CD4-positive, alpha-beta T cell treated with Interleukin-15 for 1 hour (primary cell): ENCODE measurements around the gene ZMYM4.

Experiments used
- DNase-seq: peaks from one replicate; pipeline ENCODE4 v3.0.0-alpha.2; 2020

The ZMYM4 gene

DNA sequence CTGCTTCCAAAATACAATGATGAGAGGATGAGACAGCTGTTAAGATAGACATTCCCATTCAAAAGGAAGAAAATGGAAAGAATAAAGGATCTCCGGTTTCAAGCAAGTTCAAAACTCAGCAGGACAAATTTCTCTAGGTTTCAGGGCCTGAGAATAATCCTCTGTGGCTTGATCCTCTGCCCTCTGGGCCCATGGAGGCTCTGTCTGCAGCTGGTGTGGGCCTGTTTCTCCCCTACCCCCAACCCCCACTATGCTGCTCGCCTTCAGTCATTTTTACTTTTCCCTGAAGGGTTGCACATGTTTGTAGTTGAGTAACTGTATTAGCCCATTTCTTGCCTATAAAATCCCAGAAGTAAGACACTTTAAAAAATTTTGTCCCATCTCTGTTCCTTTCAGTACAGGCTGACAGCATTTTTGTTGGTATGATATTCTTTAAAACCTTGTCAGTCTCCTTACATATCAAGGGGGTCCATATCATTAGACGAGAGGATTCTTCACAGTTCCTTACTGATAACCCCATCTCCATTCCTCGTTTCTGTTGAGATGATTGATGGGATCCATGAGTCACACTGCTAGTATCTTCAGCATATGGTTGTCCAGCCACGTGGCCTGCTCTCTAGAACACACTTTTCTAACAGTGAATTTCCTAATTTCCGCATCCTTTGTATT lies 10.5 kb downstream of the ZMYM4 start:
- DNase-seq: no peak

DNA sequence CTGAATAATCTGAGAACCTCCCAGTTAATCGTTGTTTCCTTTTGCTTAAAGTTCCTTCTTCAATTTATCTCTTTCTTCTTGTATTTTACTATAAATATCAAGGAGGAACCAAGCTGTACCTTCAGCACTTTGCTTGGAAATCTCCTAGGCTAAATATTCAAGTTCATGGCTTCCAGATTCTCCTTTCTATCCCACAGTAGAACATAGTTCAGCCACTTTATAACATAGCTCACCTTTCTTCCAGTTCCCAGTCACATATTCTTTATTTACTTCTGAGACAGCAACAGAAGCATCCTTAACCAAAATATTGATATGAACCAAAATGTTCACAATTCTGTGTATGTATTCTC lies 11.0 kb downstream of the ZMYM4 start:
- no peak for DNase-seq

DNA sequence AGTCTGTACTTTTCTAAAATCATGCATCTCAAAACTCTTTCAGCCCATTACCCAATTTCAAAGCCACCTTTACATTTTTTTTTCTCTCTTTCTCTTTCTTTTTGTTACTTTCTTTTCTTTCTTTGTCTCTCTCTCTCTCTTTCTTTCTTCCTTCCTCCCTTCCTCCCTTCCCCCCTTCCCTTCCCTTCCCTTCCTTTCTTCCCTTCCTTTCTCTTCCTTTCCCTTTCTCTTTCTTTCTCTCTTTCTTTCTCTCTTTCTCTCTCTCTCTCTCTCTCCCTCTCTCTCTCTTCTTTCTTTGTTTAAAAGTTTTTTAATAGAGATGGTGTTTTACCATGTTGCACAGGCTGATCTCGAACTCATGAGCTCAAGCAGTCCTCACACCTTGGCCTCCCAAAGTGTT lies 11.5 kb downstream of the ZMYM4 start:
- no peak for DNase-seq

DNA sequence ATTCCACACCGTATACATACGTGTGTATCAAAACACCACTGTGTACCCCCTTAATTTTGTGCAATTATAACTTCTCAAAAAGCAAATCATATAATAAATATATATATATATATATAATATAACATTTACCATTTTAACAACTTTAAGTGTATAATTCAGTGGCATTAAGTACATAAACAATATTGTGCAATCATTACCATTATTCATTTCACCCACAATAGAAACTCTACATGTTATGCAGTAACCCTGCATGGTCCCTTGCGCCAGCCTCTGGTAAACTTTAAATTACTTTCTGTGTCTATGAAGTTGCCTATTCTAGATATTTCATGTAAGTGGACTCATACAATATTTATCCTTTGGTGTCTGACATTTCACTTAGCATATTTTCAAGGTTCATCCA lies 13.1 kb downstream of the ZMYM4 start:
- no peak for DNase-seq

DNA sequence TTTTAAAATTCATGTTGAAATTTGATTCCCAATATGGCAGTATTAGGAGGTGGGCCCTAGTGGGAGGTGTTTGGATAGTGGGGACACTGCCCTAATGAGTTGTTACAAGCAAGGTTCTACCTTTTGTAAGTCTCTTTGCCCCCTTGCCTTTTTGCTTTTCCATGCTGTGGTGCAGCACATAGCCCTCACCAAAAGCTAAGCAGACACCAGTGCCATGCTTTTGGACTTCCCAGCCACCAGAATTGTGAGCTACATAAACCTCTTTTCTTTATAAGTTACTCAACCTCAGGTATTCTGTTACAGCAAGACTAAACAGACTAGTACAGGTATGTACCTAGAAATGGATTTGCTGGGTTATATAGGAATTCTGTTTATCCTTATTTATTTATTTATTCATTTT lies 13.7 kb downstream of the ZMYM4 start:
- DNase-seq: no peak

DNA sequence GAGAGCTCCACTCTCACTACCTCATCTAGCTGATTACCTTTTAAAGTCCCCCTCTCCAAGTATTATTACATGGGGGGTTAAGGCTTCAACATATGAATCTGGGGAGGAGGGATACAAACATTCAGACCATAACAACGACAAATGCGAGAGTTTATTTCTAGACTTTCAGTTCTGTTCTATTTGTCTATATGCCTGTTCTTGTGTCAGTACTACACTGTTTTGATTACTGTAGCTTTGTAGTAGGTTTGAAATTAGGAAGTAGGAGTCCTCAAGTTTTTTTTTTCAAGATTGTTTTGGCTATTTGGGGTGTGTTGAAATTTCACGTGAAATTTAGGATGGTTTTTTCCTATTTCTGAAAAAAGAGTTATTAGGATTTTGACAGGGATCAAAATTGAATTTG lies 16.3 kb downstream of the ZMYM4 start:
- no peak for DNase-seq

DNA sequence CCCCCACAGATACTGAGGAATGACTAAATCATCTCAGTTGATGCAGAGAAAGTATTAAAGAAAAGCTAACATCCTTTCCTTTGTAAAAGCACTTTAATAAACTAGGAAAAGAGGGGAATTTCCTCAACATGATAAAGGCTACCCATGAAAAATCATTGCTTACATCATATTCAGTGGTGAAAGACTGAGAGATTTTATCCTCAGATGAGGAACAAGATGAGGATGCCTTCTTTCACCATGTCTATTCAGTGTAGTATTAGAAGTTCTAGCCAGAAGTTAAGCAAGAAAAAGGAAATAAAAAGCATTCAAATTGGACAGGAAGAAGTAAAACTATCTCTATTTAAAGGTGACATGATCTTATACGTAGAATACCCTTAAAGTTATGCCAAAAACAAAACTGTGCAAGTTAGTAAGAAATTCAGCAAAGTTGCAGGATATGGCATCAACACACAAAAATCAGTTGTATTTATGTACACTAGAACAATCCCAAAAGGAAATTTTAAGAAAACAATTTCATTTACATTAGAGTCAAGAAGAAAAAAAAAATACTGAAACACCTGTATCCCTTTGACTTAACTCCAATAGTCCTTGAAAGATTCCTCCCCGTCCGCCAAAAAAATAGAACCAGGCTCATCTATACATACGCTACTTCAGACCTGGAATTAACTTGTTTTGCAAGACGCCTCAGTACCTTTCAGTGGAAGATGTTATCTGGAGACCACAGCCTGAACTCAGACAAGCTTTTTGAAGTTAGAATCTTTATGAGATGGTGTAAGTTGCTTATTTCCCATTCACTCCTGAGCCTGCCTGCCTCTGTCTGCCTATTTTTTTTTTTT lies 17.5 kb downstream of the ZMYM4 start:
- no peak for DNase-seq

DNA sequence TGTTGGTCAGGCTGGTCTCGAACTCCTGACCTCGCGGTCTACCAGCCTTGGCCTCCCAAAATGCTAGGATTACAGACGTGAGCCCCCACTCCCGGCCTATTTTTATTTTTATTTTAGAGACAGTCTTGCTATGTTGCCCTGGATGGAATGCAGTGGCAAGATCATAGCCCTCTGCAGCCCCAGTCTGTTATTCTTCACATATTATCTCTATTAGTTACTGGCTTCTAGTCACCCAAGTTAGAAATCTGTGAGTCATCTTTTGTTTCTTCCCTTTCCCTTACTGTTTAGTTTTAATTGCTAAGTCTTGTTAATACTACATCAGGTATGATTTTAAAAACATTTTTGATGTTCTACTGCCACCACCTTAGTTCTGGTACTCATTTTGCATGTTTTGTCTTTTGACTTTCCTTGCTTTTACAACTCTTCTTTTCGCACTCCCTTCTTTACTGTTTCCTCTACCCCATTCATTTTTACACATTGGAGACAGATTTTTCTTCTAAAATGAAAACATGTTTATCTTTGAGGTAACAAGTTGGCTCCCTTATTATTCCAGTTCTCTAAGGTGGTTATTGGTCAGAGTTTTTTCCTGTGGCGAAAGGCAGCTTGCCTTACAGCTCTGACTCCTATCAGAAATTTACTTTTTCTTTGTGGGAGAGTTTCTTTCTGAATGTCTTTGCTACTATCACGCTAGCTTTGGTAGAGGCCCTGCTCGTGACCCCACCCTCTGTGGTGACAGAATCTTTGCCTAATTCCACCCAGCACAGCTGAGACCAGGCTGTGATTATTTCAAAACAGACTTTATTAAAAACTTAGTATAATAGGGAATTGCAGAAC lies 19.5 kb downstream of the ZMYM4 start:
- DNase-seq: no peak

DNA sequence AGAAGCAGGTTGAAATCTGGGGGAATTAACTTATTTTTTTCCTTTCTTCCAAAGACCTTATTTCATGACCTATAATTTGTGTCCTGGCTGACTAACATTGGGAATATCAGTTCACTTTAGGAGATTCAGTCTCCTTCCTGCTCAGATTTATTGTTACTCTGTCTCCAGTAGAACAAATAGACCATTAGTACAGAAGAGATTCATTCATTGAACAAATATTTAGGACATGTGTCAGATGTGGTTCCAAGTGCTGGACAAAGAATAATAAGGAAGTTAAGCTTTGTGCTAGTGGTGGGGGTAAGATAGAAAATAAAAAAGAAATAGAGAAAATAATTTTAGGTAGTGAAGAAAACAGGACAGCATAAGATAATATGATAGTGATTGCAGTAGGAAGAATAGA lies 20.3 kb downstream of the ZMYM4 start:
- DNase-seq: no peak

DNA sequence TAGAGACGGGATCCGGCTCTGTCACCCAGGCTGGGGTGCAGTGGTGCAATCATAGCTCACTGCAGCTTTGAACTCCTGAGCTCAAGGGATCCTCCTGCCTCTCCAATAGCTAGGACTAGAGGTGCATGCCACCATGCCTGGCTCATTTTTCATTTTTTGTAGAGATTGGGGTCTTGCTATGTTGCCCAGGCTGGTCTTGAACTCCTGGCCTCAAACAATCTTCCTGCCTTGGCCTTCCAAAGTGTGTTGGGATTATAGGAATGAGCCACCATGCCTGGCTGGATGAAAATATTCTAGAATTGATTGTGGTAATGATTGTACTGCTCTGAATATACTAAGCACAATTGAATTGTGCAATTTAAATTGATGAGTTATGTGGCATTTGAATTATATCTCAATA lies 21.9 kb downstream of the ZMYM4 start:
- DNase-seq: no peak

DNA sequence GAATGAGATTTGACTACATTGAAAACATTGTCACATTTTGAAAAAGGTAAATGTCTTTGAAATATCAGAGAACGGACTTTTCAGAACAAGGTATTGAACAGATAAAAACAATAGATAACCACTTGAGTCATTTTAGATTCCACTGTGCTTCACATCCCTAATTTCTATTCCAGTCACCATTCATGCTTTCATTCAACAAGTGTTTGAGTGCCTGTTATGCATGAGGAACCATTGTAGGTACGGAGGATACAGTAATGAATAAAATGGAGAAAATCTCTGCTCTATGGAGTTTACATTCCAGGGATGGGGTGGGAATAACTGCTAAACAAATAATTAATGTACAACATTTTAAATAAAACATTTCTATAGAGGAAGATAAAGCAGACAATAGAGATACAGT lies 26.3 kb downstream of the ZMYM4 start:
- no peak for DNase-seq

DNA sequence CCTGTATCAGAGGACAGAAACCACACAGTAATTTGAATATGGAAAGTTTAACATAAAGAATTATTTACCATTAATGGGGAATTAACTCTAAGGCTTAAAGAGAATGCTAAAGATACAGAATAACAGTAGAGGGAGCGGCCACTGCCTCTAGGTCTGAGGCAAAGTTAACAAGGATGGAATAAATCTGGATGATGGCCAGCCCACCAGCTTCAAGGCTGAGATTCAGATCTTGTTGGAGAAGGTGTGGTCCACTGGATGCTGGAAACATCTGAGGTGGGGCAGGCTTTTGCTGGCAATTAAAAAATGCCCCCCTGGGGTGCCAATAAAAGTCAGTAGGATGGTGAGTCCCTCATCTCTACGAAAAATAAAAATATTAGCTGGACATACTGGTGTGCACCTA lies 29.4 kb downstream of the ZMYM4 start:
- no peak for DNase-seq

DNA sequence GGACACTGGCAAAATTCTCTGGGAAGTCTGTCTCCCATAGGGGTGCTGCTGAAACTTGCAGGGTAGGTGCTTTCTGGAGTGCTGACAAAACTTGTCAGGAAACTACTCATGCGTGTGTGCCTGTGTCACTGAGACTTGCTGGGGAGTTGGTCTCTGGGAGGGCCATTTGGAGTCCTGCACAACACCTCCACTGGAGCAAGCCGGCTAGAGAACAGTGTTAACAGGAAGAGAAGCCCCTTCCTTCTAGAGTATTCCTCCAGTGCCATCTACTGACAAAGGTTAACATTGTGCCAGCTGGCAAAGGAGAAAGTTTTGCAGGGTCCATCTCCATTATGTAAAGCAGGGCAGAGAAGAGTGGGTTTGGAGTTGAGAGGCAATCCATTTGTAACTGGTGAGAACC lies 30.0 kb downstream of the ZMYM4 start:
- DNase-seq: peak; percentile 35

DNA sequence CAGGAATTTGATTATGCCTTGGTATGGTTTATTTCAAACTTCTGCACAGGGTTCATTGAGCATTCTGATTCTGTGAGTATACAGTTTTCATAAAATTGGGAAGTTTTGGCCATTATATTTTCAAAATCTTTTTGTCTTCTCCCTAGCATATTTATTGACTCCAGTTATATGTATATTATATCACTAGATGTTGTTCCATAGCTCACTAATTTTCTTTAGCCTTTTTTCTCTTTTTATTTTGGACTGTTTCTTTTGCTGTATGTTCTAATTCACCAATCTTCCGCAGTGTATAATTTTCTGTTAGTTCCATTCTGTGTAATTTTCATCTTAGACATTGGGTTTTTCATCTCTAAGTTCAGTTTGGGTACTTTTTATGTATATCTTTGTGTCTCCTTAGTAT lies 31.9 kb downstream of the ZMYM4 start:
- DNase-seq: no peak

DNA sequence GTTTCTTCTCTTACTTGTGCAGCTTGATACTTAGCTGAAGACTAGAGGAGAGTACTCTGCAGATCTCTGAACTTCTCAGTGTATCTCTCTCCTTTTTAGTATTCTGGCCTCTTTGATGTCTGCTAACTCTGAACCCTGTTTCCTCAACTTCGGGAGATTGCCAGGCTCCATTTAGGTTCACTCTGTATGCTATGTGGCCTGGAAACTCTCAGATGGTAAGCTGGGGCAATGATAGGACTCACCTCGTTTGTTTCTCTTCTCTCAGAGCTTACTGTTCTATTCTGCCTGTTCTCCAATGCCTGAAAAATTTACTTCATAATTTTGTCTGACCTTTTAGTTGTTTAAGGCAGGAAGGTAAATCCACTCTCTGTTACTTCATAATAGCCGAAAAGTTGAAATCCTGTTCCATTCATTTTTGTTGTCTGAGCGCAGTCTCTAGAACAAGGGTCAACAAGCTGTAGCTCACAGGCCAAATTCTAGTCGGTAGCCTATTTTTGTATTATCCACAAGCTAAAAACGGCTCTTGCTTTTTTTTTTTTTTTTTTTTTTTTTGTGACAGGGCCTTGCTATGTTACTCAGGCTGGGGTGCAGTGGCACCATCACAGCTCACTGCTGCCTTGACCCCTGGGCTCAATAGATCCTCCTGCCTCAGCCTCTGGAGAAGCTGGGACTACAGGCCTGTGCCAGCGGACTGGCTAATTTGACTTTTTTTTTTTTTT lies 33.3 kb downstream of the ZMYM4 start:
- no peak for DNase-seq

DNA sequence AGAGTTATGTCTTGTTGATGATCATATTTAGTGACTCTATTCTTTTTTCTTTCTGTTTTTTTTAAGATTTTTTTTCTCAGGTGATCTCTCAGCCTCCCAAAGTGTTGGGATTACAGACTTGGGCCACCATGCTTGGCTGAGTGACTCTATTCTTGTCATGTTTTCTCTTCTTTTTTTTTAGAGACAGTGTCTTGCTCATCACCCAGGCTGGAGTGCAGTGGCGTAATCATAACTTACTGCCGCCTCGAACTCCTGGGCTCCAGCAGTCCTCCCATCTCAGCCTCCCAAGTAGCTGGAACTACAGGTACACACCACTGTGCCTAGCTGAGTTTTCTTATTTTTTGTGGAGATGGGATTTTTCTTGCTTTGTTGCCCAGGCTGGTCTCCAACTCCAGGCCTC lies 36.9 kb downstream of the ZMYM4 start:
- DNase-seq: no peak

DNA sequence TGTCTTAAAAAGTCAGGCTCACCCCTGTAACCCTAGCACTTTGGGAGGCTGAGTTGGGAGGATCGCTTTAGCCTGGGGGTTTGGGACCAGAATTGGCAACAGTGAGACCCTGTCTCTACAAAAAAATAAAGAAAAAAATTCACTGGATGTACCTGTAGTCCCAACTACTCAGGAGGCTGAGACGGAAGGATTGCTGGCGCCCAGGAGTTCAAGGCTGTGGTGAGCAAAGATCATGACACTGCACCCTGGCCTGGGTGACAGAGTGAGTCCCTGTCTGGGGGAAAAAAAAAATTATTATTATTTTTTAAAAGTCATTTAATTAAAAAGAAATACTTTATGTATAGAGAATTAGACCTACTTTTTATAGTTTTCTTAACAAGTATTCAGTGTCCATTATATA lies 47.1 kb downstream of the ZMYM4 start:
- DNase-seq: no peak

DNA sequence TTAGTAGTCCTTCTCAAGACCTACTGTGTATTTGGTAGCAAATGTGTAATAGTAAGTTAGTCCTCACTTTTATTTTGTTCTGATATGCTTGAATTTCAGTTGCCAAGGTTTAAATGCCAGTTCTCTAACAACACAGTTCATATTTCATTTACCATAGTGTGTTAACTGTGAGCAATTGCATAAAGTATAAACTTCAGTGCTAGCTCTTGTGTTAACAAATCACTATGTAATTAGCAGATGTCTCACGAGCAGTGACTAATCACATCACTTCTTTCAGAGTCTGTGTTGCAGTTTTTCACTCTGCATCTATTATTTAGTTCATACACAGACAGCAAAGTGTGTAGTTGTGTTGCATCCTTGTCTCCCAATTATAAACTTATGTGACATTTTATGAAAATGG lies 47.8 kb downstream of the ZMYM4 start:
- no peak for DNase-seq

DNA sequence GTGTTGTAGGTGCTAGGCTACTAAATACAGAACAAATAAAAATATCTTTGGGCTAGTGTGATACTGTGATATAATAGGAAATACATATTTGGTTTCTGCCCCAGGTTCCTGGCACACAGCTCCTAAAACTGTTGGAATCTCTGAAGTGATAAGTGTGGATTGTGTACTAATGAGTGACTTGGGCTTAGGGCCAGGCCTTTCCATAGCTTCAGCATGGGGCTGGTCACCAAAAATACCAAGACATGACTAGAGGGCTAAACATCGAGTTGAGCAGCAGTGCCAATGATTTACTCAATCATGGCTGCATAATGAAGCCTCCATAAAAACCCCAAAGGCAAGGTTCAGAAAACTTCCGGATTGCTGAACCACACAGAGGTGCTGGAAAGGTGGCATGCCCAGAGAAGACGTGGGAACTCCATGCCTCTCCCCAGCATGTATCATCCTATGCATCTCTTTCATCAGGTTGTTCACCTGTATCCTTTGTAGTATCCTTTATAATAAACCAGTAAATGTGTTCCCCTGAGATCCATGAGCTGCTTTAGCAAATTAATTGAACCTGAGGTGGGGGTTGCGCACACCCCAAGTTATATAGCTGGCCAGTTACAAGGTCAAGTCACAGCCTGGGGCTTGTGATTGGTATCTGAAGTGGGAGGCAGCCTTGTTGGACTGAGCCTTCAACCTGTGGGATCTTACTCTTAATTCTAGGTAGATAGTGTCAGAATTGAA lies 51.6 kb downstream of the ZMYM4 start:
- no peak for DNase-seq

DNA sequence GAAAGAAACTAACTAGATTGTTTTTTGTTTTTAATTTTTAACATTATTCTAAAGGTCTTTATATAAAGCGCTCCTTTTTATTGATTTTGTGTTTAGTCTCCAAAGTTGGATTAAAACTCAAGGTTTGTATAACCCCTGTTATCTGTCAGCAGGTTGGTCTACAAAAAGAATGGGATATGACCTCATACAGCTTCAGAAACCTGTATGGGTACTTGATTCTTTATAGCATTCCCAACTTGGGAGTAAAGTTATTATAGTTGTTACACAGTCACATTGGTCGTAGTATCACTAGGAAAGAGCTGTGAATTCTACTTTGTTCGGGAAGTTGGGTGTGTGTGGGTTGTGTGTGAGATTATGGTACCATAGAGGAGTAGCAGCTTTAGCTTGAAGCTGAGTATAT lies 52.4 kb downstream of the ZMYM4 start:
- no peak for DNase-seq

DNA sequence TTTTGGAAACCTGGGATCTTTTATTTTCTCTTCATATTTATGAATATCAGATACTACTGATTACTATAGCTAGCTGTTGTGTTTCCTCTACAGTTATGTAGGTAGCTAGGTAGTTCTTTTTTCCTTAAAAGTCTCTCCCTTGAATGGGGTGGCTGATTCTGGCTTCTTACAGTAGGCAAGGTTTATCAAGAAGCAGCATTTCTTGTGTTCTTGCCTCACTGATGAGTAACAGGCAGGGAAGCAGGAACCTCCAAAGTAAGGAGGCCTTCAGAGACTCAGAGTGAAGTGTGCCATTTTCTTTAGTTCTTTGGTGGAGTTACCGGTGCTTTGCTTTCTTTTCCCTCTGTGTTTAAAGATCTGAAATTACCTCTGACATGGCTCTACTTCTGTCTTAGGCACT lies 56.0 kb downstream of the ZMYM4 start:
- no peak for DNase-seq

DNA sequence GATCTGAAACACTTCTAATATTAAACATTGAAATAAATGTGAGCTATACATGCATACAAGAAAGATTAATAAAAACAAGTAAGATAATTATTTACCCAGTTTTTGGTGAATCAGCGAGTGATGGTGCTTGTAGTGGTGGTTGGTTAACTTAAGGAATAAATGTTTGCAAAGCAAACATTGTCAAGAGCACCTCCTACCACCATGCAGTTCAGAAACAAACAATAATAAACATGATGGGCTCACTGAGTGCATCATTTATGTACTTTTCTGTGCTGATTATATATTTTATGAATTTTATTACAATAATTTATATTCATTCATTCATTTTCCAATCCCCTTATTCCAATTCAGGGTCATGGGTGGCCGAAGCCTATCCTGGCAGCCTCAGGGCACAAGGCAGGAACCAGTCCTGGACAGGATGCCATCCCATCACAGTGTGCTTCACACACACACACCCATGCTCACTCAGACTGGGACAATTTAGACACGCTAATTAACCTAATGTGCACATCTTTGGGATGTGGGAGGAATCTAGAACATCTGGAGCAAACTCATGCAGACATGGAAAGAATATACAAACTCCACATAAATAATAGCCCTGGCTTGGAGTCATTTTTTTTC lies 57.8 kb downstream of the ZMYM4 start:
- no peak for DNase-seq
